HG03565 (cell line): Measurements from ENCODE around the gene TGFBR3.
"Not testable (repeated sequence)": the region's sequence is repeated elsewhere in the genome, so short reads cannot be mapped to it uniquely, and the experiment has no call there.

Experiments used
- ATAC-seq: cut with Tn5 transposase; IDR thresholded peaks from one replicate; pipeline ENCODE4 v1.9.1; 2021; ENCODE audit warnings: mild to moderate bottlenecking, moderate library complexity; ENCODE audit not compliant: unreplicated experiment

Gene TGFBR3

DNA sequence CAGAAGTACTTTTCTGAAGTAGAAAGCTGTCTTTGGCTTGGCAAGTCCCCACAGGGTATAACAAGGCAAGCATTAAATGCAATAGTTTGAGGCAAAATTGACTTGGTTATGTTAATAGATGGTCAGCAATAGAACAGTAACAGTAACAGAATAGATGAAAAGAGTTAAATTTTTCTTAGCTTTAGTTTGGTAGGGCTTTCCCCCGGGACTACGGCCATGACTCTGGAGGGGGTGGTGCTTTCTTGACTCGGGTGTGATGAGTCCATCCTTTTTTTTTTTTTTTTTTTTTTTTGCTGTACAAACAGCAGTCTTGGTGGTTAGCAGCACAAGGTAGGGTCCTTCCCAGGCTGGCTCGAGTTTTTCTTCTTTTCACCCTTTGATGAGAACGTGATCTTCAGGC, 219.3 kb downstream of the TGFBR3 start:
- ATAC-seq = not testable (repeated sequence)

DNA sequence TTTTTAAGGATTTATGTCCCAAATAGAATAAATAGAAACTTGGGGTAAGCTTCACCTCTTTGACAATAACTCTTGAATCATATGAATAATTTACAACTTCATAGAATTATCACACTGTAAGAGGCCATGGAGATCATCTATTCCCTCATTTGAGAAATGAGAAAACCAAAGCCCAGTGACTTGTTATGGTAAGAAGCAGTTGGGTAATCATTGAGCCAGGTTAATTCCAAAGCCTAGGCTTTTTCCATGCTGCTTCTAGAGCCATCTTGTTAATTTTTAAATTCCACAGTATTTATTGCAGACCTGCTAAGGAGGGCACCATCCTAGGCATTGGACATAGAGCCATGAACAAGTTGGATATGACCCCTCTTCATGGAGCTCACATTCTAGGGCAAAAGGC, 224.8 kb downstream of the TGFBR3 start:
- ATAC-seq = no peak

DNA sequence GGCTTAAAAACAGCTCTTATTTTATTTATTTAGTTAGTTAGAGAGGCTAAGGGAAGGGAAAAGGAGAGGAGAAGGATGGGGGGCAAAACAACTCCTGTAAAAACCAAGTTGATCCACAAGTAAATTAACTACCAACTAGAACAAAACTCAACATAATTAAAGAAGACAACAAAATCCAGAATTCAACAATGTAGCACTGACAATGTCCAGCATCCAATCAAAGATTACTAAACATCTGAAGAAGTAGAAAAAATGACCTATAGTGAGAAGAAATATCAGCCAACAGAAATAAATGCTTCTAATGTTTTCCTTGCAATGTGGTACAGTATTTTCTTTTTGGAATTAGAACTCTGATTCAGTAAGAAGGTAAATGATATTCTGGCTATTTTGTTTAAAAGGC, 225.2 kb downstream of the TGFBR3 start:
- ATAC-seq = no peak

DNA sequence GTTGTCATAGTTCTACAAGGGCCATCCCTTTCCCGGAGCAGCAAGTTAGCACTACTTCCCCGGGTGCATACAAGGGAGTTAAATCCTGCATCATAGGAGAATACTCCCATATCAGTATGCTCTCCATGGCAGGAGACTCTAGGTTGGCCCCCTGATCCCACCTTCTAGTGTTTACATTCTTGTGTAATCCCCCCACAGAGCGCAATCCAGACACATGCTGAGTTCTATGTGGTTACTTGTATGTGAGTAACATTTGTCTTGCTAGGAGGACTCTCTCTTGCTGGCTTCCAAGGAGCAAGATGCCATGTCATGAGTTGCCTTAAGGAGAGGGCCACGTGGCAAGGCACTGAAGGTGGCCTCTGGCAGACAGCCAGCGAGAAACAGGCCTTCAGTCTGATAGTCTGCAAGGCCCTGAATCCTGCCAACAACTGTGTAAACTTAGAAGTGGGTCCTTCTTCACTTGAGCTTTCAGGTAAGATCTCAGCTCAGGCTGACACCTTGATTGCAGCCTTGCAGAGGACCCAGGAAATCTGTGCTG, 230.0 kb downstream of the TGFBR3 start:
- no peak for ATAC-seq

DNA sequence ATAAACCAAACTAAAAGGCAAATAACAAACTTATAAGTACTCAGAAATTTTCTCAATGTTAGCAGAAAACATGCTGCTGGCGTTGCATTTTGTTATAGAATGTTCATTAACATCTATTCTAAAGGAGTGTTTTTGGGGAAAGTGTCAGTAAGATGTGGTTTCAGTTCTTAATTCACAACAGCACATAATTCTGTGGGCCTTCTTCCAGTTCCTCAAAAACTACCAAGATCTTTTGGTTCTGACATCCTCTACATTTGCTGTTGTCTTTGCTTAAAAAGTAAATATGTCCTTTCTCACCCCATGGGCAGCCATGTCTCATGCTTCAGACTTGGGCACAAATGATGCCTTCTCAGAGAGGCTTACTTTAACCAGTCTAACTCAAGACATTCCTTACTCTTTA, 232.8 kb downstream of the TGFBR3 start:
- ATAC-seq = peak; percentile 64

DNA sequence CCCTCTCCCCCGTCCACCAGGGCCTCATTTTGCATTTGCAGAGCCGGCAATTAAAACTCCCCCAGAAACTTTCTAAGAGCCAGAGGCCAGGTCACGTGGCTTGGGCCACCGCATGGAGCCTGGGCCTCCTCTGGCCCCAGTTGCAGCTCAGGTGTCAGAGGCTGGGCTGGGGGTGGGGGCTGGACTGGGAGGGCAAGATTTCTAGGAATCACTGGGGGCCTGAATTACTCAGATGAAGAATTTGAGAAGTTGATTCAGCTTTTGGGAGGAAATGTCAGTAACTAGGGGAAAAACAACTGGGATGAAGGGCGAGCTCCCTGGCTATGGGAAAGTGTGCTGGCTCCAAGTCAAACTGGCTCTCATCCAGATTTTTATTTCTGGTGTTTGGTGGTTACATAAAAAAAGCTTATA, 234.3 kb downstream of the TGFBR3 start:
- no peak for ATAC-seq

DNA sequence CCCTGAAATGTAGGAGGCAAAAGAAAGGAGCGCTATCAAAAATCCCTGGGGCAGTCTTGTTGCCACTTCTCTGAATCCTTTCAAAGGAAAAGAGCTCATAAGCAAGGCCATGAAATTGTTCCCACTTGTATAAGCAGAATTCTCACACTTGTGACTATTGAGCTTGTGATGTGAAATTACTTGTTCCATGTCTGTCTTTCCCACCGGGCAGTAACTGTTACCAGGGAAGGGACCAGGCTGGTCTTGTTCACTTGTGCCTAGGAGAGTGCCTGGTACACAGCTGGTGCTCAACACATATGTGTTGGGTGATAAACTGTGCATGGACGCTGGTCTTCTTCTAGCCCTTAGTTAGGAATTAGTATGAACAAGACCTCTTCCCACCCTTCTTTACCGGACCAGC, 234.7 kb downstream of the TGFBR3 start:
- no peak for ATAC-seq

DNA sequence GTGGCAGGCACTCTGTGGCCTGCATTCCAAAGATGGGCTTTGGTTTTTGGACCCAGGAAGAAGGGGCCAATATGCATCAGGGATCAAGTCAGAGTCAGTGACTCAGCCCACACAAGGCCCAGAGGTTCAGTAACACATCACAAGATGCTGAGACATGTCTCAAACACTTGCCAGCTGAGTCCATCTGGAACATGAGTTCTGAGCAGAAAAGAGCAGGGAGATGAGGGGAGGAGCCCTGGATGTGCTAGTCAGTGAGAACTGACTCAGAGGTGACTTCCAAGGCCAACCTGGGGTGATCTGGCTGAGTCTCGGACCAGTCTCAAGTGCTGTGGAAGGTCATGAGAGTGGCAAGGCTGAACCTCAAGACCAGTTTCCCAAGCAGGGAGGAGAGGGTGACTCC, 235.2 kb downstream of the TGFBR3 start:
- no peak for ATAC-seq

DNA sequence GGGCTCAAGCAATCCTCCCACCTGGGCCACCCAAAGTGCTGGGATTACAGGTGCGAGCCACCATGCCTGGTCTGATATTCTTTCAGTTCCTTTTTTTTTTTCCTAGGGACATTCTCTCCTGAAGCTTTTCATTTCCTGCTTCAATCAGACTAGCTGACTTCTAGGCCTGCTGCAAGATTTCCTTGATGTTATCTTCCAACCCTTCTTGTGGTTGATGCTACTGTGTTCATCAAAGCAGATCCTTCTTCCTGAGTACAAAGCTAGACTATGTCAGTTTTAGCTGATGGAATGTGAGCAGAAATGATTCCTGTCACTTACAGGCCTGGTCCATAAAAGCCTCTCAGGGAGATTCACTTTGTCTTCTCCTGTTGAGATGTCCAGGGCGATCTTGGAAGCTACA, 238.9 kb downstream of the TGFBR3 start:
- no peak for ATAC-seq

DNA sequence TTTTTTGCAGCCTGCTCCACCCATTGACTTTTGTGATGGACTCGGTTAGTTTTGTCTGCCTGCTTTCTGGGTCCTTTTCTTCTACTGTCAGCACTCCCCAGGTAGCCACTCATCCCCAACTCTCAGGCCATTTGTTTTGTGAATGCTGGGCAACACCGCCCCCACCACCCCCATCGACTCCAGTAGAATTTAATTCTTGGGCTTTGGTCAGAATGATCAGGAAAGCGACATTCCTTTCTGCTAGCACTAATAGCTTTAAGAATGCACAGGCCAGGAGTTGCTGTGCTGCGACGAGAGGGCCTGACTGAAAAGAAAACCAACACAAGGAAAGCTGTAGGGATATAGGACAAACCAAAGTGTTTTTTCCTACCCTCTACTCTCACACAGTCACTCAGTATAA, 240.9 kb downstream of the TGFBR3 start:
- no peak for ATAC-seq

DNA sequence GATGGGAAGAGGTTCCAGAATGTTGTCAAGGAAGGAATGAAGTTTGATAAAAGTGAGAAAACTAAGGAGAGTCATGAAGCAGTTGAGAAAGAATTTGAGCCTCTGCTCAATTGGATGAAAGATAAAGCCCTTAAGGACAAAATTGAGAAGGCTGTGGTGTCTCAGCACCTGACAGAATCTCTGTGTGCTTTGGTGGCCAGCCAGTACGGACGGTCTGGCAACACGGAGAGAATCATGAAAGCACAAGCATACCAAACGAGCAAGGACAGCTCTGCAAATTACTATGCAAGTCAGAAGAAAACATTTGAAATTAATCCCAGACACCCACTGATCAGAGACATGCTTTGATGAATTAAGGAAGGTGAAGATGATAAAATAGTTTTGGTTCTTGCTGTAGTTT, 242.5 kb downstream of the TGFBR3 start:
- no peak for ATAC-seq

DNA sequence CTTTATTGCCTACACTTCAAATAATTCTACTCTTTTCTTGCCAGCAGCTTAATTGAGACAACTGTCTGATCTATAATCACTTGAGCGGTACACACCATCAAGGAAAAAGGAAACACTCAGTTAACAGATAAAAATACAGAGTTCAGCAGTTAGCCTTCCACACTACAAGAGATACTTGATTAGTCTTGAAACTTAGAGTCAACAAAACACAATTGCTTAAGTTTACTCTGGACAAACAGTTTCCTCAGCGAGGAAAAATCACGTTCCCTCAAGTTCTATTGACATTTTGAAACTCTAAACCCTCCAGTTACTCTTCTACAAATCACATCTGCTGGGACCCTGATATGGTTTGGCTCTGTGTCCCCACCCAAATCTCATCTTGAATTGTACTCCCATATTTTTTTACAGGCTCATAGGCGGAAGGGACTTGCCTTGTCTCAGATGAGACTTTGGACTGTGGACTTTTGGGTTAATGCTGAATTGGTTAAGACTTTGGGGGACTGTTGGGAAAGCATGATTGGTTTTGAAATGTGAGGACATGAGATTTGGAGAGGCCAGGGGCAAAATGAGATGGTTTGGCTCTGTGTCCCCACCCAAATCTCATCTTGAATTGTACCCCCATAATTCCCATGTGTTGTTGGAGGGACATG, 244.9 kb downstream of the TGFBR3 start:
- ATAC-seq = no peak

DNA sequence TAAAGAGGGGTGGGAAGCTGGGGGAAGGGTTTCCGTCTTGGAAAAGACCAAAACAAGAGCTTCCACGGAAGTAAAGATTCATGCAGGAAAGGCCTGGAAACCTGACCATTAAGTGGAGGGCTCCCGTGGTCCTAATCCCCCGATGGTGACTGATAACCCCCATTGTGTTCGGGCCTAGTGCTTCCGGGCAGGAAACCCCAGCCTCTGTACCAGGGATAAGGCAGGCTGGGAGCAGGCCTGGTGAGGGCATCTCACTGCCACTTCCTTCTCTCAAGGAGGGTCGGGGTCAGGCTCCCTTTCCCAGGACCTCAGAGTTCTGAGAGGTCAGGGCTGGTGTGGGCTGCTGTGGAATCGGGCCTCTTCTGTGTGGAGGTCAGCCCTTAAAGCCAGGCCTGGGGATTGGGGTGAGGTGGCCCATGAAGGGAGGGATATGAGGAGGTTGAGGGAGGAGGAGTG, 248.4 kb downstream of the TGFBR3 start:
- no peak for ATAC-seq

DNA sequence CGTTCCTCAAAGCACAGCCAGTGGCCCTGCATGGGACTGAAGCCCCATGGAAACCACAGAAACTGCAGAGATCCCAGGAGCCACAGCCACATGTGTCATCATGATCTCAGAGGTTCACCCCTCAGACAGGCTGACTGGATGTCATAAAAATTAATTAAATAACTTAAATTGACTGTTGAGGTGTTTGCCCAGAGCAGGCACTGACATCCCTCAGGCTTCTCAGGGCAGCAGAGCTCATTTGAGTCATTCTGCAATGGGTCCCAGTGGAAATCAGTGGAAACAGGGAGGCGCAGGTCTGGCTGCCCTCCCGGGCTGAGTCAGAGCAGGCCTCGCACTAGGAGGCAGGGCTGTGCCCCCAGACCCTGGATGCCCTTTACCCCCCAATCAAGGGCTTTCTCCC, 250.2 kb downstream of the TGFBR3 start:
- ATAC-seq = no peak

DNA sequence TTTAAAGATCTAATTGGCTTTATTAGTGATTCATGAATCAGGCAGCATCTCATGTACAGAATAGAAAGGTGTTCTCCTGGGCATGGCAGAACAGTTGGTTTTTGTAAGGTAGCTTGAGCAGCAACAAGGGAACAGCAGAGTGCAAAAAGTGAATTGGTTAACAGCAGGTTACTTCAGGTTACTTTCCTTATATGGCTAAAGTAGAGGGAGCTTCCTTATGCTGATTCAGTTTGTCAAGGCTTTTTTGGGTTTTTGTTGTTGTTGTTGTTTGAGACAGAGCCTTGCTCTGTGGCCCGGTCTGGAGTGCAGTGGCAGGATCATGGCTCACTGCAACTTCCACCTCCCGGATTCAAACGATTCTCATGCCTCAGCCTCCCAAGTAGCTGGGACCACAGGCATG, 252.5 kb downstream of the TGFBR3 start:
- ATAC-seq = no peak

DNA sequence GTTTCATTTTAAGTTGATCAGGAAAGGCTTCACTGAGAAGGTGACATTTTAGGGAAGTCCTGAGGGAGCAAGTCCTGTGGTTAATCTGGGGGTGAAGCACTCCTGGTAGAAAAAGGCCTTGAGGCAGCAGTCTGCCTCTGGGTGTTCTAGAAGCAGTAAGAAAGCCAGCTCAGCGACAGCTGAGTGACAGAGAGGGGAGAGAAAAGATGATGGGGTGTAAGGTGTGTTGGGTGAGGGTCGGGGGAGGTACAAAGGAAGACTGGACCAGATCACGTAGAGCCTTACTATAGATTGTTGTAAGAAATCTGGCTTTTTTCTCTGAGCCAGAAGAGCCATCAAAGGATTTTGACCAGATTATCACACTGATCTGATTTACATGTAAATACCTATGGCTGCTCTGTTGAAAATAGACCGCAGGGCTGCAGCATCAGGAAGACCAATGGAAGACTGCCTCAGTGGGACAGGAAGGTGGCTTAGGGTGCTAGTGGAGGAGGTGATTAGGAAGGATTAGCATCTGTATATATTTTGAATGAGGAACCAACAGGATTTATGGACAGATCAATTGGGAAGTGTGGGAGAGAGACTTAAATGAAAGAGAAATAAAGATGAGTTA, 254.1 kb downstream of the TGFBR3 start:
- ATAC-seq = no peak

DNA sequence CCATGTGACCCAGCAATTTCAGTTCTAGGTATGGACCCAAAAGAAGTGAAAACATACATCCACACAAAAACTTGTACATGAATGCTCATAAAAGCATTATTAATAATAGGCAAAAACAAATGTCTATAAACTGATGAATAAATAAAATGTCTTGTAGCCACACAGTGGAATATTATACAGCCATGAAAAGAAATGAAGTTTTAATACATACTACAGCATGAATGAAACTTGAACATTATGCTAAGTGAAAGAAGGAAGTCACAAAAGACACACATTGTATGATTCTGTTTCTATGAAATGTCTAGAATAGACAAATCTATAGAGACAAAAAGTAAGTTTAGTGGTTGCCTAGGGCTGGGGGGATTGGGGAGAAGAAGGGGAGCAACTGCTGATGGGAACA, 255.1 kb downstream of the TGFBR3 start:
- no peak for ATAC-seq
